Adipose tissue (tissue), 3 donors: ENCODE measurements around the gene COL27A1. TPM values are rescaled to one million over a fixed set of nuclear protein-coding genes. Genes with fewer than 3 reads are reported as not detected.
"Not testable (repeated sequence)": the region's sequence is repeated elsewhere in the genome, so short reads cannot be mapped to it uniquely, and the experiment has no call there.

Experiments
- H3K27ac ChIP-seq: one replicate; pipeline ENCODE4 v1.5.1; 2013; ENCODE audit warnings: low read depth, low read length
- WGBS, 3 donors: extraction: QIAGEN DNeasy Blood & Tissue Kit; methylation state at CpG; one replicate each; pipeline ENCODE4 v1.1.7; 2013; 5-methylcytosine and 5-hydroxymethylcytosine counted together
- polyA plus RNA-seq, 3 donors: library from polyadenylated mRNA; stranded (reverse); fragments of 200-250 nt; gene quantifications; one replicate each; pipeline ENCODE4 v1.2.3, GENCODE V29; 2013
- donor health status: healthy with polysubstance abuse.
- donor health status: Bipolar disorder and iron deficiency.
- donor health status: healthy.

Gene COL27A1
- polyA plus RNA-seq, 3 donors = 9.3 to 20.6 (median 14.2) TPM

DNA sequence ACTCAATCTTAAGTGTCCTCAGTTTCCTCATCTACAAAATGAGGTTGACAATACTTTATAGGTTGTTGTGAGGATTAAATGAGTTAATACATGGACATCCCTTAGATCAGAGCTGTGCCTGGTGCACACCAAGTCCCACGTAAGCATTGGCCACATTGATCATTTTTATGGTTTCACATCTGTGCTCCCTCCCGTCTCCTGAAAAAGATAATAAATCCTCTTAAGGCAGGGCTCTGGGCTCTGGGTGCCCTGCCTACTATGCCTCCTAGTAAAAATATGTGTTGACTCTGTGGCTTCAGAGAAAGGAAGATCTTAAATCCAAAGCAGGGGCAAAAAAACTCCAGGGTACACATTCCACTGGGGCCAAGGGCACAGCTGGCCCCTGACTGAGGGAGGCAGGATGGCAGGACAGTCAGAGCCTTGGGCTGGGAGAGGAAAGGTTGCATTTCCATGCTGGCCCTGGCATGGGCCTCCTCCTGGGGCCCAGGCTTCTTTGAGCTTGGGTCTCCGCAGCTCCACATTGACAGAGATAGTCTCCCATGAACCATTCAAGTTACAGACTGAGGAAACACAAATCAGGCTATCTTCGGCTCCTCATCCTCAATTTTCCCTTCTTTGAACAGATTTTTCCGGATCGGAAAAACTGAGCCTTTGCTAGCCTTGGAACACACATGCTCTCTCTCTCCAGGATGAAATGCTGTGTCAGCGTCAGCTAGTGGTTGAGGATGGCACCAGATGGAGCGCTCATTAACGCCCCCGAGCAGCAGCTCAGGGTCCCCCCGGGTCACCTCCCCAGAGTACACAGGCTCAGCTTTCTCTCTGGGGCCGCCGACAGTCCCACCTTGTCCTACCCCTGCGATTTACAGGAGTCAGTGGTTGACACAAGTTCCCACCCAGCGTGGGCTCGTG, 33.9 kb upstream of the COL27A1 start:
- 79 to 88% (median 81%) methylated on average over 16 of the region's 16 CpGs for WGBS, 3 donors
- no peak overlapping the region for H3K27ac ChIP-seq

GRCh38 chr9:114122136-114123027, 33.0 kb upstream of the COL27A1 start:
- no peak overlapping the region for H3K27ac ChIP-seq
- 82 to 91% (median 87%) methylated on average over 9 of the region's 9 CpGs for WGBS, 3 donors

- 80 to 86% (median 82%) methylated on average over 9 of the region's 9 CpGs for WGBS, 3 donors
These were observed 32.0 kb upstream of the COL27A1 start for GRCh38 chr9:114123031-114123977.

DNA sequence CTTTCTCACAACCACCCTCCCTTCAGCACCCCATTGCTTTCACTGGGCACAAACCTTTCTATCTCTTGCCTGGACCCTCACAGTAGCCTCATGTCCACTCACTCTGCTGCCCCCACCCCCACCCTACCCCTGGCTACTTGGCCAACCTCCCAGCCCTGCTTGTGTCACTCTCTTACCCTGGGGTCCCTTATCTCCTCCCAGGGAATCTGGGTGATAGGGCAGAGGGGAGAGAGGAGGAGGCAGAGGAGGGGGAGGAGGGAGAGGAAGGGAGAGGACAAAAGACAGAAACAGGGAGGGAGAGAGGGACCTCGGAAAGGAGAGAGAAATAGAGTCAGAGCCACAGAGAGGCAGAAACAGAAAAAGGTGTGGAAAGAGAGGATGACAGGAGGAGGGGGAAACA, 31.2 kb upstream of the COL27A1 start:
- no peak overlapping the region for H3K27ac ChIP-seq
- 35 to 63% (median 43%) methylated on average over 1 of the region's 1 CpG for WGBS, 3 donors

More at GRCh38 chr9:114123031-114123977, 32.0 kb upstream of the COL27A1 start:
- no peak overlapping the region for H3K27ac ChIP-seq

GRCh38 chr9:114124666-114125475, 30.5 kb upstream of the COL27A1 start:
- 81 to 91% (median 83%) methylated on average over 13 of the region's 13 CpGs for WGBS, 3 donors
- H3K27ac ChIP-seq = no peak overlapping the region

DNA sequence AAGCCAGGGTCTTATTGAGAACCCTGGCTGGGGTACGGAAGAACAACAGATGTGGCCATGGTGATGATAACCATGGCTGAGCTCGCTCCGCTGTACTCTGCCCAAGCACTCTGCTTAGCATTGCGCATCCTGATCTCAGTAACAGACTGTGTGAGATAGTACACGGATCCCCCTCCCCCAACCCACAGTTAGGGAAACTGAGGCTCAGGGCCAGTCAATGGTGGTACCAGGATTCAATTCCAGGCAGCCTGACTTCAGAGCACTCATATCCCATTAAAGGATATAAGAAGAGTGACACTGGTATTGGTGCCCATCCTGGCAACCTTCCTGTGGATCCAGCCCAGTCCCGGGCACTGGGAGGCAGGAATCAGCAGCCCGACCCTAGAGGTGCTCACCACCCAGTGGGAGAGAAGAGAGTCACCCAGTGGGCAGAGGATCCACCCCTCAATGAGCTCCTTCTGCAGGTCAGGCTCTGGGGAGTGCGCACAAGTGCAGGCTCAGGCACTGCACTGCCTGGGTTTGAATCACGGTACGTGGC, 29.8 kb upstream of the COL27A1 start:
- H3K27ac ChIP-seq = no peak overlapping the region
- 72 to 90% (median 88%) methylated on average over 10 of the region's 10 CpGs for WGBS, 3 donors

DNA sequence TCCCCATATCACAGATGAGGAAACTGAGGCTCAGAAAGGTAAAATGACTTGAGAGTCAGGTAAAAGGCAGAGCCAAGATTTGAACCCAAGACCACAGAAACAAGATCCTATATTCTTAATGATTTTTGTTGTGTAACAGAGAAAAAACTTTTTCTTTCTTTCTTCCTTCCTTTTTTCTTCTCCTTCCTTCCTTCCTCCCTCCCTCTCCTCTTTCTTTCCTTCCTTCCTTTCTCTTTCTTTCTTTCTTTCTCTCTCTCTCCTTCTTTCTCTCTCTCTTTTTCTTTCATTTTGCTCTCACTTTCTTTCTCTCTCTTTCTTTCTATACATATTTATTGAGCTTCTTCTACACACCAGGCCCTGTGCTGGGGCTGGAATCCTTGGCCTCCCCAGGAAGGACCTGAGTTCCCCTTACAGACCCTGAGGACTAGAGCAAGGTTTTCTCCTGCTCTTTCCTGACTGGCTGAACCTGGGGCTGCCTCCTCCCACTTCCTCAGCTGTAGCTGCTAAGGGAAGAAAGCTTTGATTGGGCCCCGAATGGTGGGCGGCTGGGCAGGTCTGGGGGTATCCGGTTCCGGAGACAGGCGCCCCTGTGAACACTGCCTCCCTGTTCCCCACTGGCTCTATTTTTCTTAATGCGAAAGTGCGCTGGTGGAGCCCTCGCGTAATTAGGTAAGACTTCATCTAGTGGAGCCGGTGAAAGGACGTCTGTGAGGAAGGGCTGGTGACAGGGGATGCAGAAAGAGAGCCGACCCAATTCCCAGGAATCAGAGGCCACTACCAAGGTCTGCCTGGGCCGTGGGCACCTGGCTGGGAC, 28.9 kb upstream of the COL27A1 start:
- WGBS, 3 donors = 67 to 83% (median 70%) methylated on average over 13 of the region's 13 CpGs
- H3K27ac ChIP-seq = no peak overlapping the region

GRCh38 chr9:114128759-114129158, 26.6 kb upstream of the COL27A1 start:
- H3K27ac ChIP-seq = not testable (repeated sequence)
- 86 to 91% (median 90%) methylated on average over 3 of the region's 3 CpGs for WGBS, 3 donors

- WGBS, 3 donors = 70 to 88% (median 81%) methylated on average over 7 of the region's 7 CpGs
- H3K27ac ChIP-seq = no peak overlapping the region
These were observed 25.2 kb upstream of the COL27A1 start for GRCh38 chr9:114130141-114130540.

GRCh38 chr9:114130624-114131277, 24.6 kb upstream of the COL27A1 start:
- H3K27ac ChIP-seq = no peak overlapping the region
- WGBS, 3 donors = 79 to 89% (median 84%) methylated on average over 4 of the region's 4 CpGs

- 73 to 85% (median 76%) methylated on average over 10 of the region's 10 CpGs for WGBS, 3 donors
- no peak overlapping the region for H3K27ac ChIP-seq
These were observed 23.4 kb upstream of the COL27A1 start for GRCh38 chr9:114131808-114132549.

GRCh38 chr9:114132550-114132918, 22.8 kb upstream of the COL27A1 start:
- H3K27ac ChIP-seq = no peak overlapping the region
- 88 to 91% (median 90%) methylated on average over 7 of the region's 7 CpGs for WGBS, 3 donors

- WGBS, 3 donors = 73 to 84% (median 79%) methylated on average over 5 of the region's 5 CpGs
- H3K27ac ChIP-seq = no peak overlapping the region
These were observed 20.4 kb upstream of the COL27A1 start for GRCh38 chr9:114134827-114135396.

DNA sequence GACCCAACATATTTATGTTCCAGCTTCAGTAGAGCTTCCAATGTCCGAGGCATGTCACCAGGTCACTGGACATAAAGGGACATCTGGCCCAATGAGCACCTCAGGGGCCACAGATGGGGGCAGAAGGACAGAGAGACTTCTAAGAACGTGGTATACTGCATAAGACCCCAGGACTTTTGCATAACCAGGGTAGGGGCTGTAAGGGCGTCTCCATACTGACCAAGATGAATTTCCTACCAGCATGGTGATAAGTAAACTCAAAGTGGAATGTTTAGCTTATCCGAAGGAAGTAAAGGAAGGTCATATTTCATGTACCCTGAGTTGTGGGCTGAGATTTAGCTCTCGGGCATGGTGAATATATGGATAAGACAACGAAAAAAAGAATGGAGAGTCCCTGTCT, 17.5 kb upstream of the COL27A1 start:
- WGBS, 3 donors = 82 to 89% (median 84%) methylated on average over 6 of the region's 6 CpGs
- H3K27ac ChIP-seq = no peak overlapping the region

DNA sequence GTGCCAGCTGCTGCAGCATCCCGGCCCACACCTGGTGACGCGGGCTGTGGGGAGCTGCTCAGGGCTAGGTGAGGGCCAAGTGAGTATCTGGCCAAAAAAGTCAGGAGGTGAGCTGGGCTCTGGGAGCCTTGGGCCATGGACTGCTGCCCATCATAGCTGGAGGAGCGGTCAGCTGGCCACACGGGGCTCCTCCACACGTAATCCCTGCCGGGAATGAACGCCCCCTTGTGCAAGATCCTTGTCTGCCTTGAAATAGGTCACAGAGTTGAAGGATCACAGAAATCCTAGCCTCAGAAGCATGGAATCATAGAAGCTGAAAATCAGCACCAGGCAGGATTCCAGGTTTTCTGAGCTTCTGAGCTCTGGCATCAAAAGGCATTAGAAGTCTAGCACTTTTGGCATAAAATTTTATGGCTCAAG, 16.8 kb upstream of the COL27A1 start:
- WGBS, 3 donors = 80 to 82% (median 81%) methylated on average over 8 of the region's 8 CpGs

More for the DNA sequence above, 16.8 kb upstream of the COL27A1 start:
- H3K27ac ChIP-seq = no peak overlapping the region
